Mesenchymal stem cell (in vitro differentiated cells and primary cell): ENCODE measurements around the gene VGLL2.
"Not testable (repeated sequence)": the region's sequence is repeated elsewhere in the genome, so short reads cannot be mapped to it uniquely, and the experiment has no call there.

Experiments used
- DNase-seq: peaks from one replicate; pipeline ENCODE4 v3.0.0-alpha.2; 2013
- H2AFZ ChIP-seq: one replicate; pipeline ENCODE4 v1.6.1; 2013; ENCODE audit warnings: low read depth, mild to moderate bottlenecking, control low read depth, inconsistent platforms, low read length, moderate library complexity
- H2AK5ac ChIP-seq: 2 replicates; pipeline ENCODE4 v1.6.1; 2013; ENCODE audit warnings: low read length, moderate library complexity, mild to moderate bottlenecking, inconsistent platforms; ENCODE audit not compliant: severe bottlenecking
- H2BK120ac ChIP-seq: one replicate; pipeline ENCODE4 v1.6.1; 2013; ENCODE audit warnings: low read depth, mild to moderate bottlenecking, inconsistent platforms, low read length, moderate library complexity
- H2BK12ac ChIP-seq, 2 experiments: one replicate each; pipeline ENCODE4 v1.6.1; 2013; ENCODE audit warnings: inconsistent platforms in 2 of 2, low read length in 2 of 2, mild to moderate bottlenecking in 2 of 2, moderate library complexity in 2 of 2, control low read depth in 1 of 2
- H2BK15ac ChIP-seq: one replicate; pipeline ENCODE4 v1.6.1; 2013; ENCODE audit warnings: mild to moderate bottlenecking, low read depth, inconsistent platforms; ENCODE audit not compliant: poor library complexity, severe bottlenecking
- H2BK5ac ChIP-seq: 2 replicates; pipeline ENCODE4 v1.6.1; 2013; ENCODE audit warnings: low read depth, mild to moderate bottlenecking, low read length, control low read depth, inconsistent platforms; ENCODE audit not compliant: poor library complexity, severe bottlenecking
- H3K14ac ChIP-seq, 2 experiments: one replicate each; pipeline ENCODE4 v1.6.1; 2013; ENCODE audit warnings: inconsistent platforms in 2 of 2, low read length in 2 of 2, control low read depth in 1 of 2, mild to moderate bottlenecking in 1 of 2, moderate library complexity in 1 of 2
- H3K18ac ChIP-seq, 2 experiments: one replicate each; pipeline ENCODE4 v1.6.1; 2013; ENCODE audit warnings: inconsistent platforms in 2 of 2, low read length in 2 of 2, control low read depth in 1 of 2, low read depth in 1 of 2, mild to moderate bottlenecking in 1 of 2
- H3K23ac ChIP-seq, 2 experiments: one replicate each; pipeline ENCODE4 v1.6.1; 2013; ENCODE audit warnings: inconsistent platforms in 2 of 2, low read length in 2 of 2, mild to moderate bottlenecking in 2 of 2, moderate library complexity in 2 of 2, control low read depth in 1 of 2
- H3K27ac ChIP-seq: 2 replicates; pipeline ENCODE4 v1.5.1; 2013; ENCODE audit warnings: mild to moderate bottlenecking, moderate library complexity, low read length, control low read depth, inconsistent platforms; ENCODE audit not compliant: poor library complexity, severe bottlenecking
- H3K27me3 ChIP-seq, 2 experiments: 2 replicates each; pipeline versions ENCODE4 v1.6.1 to v1.7.0; 2013; ENCODE audit warnings: low read length in 2 of 2, mild to moderate bottlenecking in 2 of 2, moderate library complexity in 2 of 2, control low read depth in 1 of 2, inconsistent platforms in 1 of 2; ENCODE audit not compliant: control insufficient read depth in 1 of 2, insufficient read depth in 1 of 2
- H3K36me3 ChIP-seq, 2 experiments: 2 replicates each; pipeline versions ENCODE4 v1.6.1 to v1.7.0; 2013; ENCODE audit warnings: low read length in 2 of 2, control low read depth in 1 of 2, inconsistent platforms in 1 of 2, low read depth in 1 of 2, mild to moderate bottlenecking in 1 of 2; ENCODE audit not compliant: insufficient read depth in 2 of 2, control insufficient read depth in 1 of 2
- H3K4ac ChIP-seq, 2 experiments: one replicate each; pipeline ENCODE4 v1.6.1; 2013; ENCODE audit warnings: inconsistent platforms in 2 of 2, low read length in 2 of 2, mild to moderate bottlenecking in 2 of 2, moderate library complexity in 2 of 2, control low read depth in 1 of 2, low read depth in 1 of 2
- H3K4me1 ChIP-seq: 2 replicates; pipeline ENCODE4 v1.6.1; 2013; ENCODE audit warnings: low read depth, low read length, control low read depth; ENCODE audit not compliant: control insufficient read depth, insufficient read depth
- H3K4me2 ChIP-seq: 2 replicates; pipeline ENCODE4 v1.6.1; 2013; ENCODE audit warnings: low read length, mild to moderate bottlenecking, inconsistent platforms; ENCODE audit not compliant: poor library complexity, severe bottlenecking
- H3K4me3 ChIP-seq, 2 experiments: 2 replicates each; pipeline versions ENCODE4 v1.5.1 to v1.7.0; 2013; ENCODE audit warnings: low read length in 2 of 2, mild to moderate bottlenecking in 2 of 2, control low read depth in 1 of 2, low read depth in 1 of 2; ENCODE audit not compliant: insufficient read depth in 1 of 2
- H3K79me1 ChIP-seq: replicated peaks from 2 replicates; pipeline ENCODE4 v1.6.1; 2013; ENCODE audit warnings: mild to moderate bottlenecking, control low read depth, low read length, inconsistent platforms; ENCODE audit not compliant: poor library complexity, severe bottlenecking
- H3K9ac ChIP-seq: 2 replicates; pipeline ENCODE4 v1.7.0; 2013; ENCODE audit warnings: mild to moderate bottlenecking, low read length, moderate library complexity
- H3K9me3 ChIP-seq: 2 replicates; pipeline ENCODE4 v1.7.0; 2013; ENCODE audit warnings: mild to moderate bottlenecking, low read length; ENCODE audit not compliant: control insufficient read depth
- H4K8ac ChIP-seq: one replicate; pipeline ENCODE4 v1.6.1; 2013; ENCODE audit warnings: inconsistent platforms, mild to moderate bottlenecking, low read length, moderate library complexity
- H4K91ac ChIP-seq: one replicate; pipeline ENCODE4 v1.6.1; 2013; ENCODE audit warnings: mild to moderate bottlenecking, low read length, inconsistent platforms
- WGBS: methylation state at CpG from one replicate; pipeline ENCODE4 v1.1.7; 2013; ENCODE audit warnings: mixed read lengths; 5-methylcytosine and 5-hydroxymethylcytosine counted together

VGLL2 gene

GRCh38 chr6:117244979-117245378 is 20.4 kb upstream of the VGLL2 start:
- not testable (repeated sequence) for H2BK12ac ChIP-seq, H2AFZ ChIP-seq, H3K27me3 ChIP-seq, H3K36me3 ChIP-seq, H3K9ac ChIP-seq, H3K79me1 ChIP-seq, H3K18ac ChIP-seq, H4K91ac ChIP-seq, H3K9me3 ChIP-seq, H4K8ac ChIP-seq, H2AK5ac ChIP-seq, H2BK15ac ChIP-seq, DNase-seq, H2BK120ac ChIP-seq, H3K4me2 ChIP-seq, H3K27ac ChIP-seq, H3K4me1 ChIP-seq, H2BK5ac ChIP-seq, H3K14ac ChIP-seq, H3K4ac ChIP-seq, H3K23ac ChIP-seq, H3K4me3 ChIP-seq
- WGBS, result 84% methylated on average over 10 of the region's 20 CpGs

- Histone ChIP-seq H4K91ac (no peak overlapping the region), H3K9me3 (peaks cover 3% of the 10 kb centered on the region), H4K8ac (no peak overlapping the region), H2BK15ac (no peak overlapping the region), H3K4me2 (no peak overlapping the region), H2AK5ac (no peak overlapping the region), H3K36me3 (no peaks in the 10 kb centered on the region), H2BK12ac (no peak overlapping the region), H2BK120ac (no peak overlapping the region), H3K9ac (no peak overlapping the region), H3K79me1 (no peaks in the 10 kb centered on the region), H3K27me3 (peaks cover 0 to 3% of the 10 kb centered on the region in 2 experiments), H3K14ac (no peak overlapping the region), H2BK5ac (no peak overlapping the region), H3K27ac (no peak overlapping the region), H2AFZ (no peak overlapping the region), H3K23ac (no peak overlapping the region), H3K18ac (no peak overlapping the region), H3K4ac (no peak overlapping the region), H3K4me3 (no peak overlapping the region), H3K4me1 (no peaks in the 10 kb centered on the region)
- WGBS, result no CpG with 5 or more reads among the region's 2 CpGs
- no peak for DNase-seq
Observed at GRCh38 chr6:117253785-117254184, 11.6 kb upstream of the VGLL2 start.

- H3K27me3 ChIP-seq, result peaks cover 57 to 78% of the 10 kb centered on the region in 2 experiments
- peaks cover 2% of the 10 kb centered on the region for H3K9me3 ChIP-seq
- no peak overlapping the region for H3K18ac ChIP-seq
- no peak overlapping the region for H4K91ac ChIP-seq
- no peak overlapping the region for H2AFZ ChIP-seq
- H3K79me1 ChIP-seq, result no peaks in the 10 kb centered on the region
- H3K23ac ChIP-seq, result no peak overlapping the region
- no peak overlapping the region for H3K27ac ChIP-seq
- H3K4me3 ChIP-seq, result no peak overlapping the region
- no peak overlapping the region for H3K4ac ChIP-seq
- no peak overlapping the region for H2BK5ac ChIP-seq
- H3K14ac ChIP-seq, result no peak overlapping the region
- 90% methylated on average over 8 of the region's 8 CpGs for WGBS
- H3K9ac ChIP-seq, result no peak overlapping the region
- no peak for DNase-seq
- H3K36me3 ChIP-seq, result no peaks in the 10 kb centered on the region
- no peak overlapping the region for H2BK15ac ChIP-seq
- peaks cover 15% of the 10 kb centered on the region for H3K4me1 ChIP-seq
- no peak overlapping the region for H2AK5ac ChIP-seq
- no peak overlapping the region for H3K4me2 ChIP-seq
- H2BK12ac ChIP-seq, result no peak overlapping the region
- no peak overlapping the region for H2BK120ac ChIP-seq
- no peak overlapping the region for H4K8ac ChIP-seq
Observed at GRCh38 chr6:117262799-117263198, 2.6 kb upstream of the VGLL2 start.

- Histone ChIP-seq H2AFZ (no peak overlapping the region), H3K4me2 (no peak overlapping the region), H2BK12ac (no peak overlapping the region), H4K8ac (no peak overlapping the region), H3K9me3 (peaks cover 2% of the 10 kb centered on the region), H3K79me1 (no peaks in the 10 kb centered on the region), H3K14ac (no peak overlapping the region), H3K23ac (no peak overlapping the region), H3K4me3 (no peak overlapping the region), H3K9ac (no peak overlapping the region), H3K18ac (no peak overlapping the region), H3K36me3 (no peaks in the 10 kb centered on the region), H2BK120ac (no peak overlapping the region), H3K27me3 (peaks cover 63 to 81% of the 10 kb centered on the region in 2 experiments), H2AK5ac (no peak overlapping the region), H3K4ac (no peak overlapping the region), H4K91ac (no peak overlapping the region), H3K27ac (no peak overlapping the region), H3K4me1 (peaks cover 15% of the 10 kb centered on the region), H2BK5ac (no peak overlapping the region), H2BK15ac (no peak overlapping the region)
- DNase-seq, result no peak
- 75% methylated on average over 27 of the region's 27 CpGs for WGBS
Observed at GRCh38 chr6:117263353-117263927, 1.9 kb upstream of the VGLL2 start.
